GM06990 (cell line): ENCODE measurements around the gene CDCA3.
"Not testable (repeated sequence)": the region's sequence is repeated elsewhere in the genome, so short reads cannot be mapped to it uniquely, and the experiment has no call there.

ENCODE experiments used
- DNase-seq: peaks from one replicate; pipeline ENCODE4 v3.0.0-alpha.2; 2011; ENCODE audit not compliant: insufficient read length; ENCODE audit errors: extremely low read depth
- H3K27me3 ChIP-seq: replicated peaks from 2 replicates; pipeline ENCODE4 v1.6.0; 2011; ENCODE audit warnings: low read length; ENCODE audit not compliant: control insufficient read depth, insufficient read depth
- H3K36me3 ChIP-seq: 2 replicates; pipeline ENCODE4 v1.5.1; 2011; ENCODE audit warnings: low read length; ENCODE audit not compliant: control insufficient read depth, insufficient read depth
- H3K4me3 ChIP-seq: replicated peaks from 2 replicates; pipeline ENCODE4 v1.5.1; 2011; ENCODE audit warnings: low read depth, mild to moderate bottlenecking, control low read depth, low read length
- CTCF ChIP-seq: IDR thresholded peaks from 2 replicates; pipeline ENCODE4 v1.5.1; 2011; ENCODE audit warnings: low read length, control low read depth, mild to moderate bottlenecking, inconsistent platforms; ENCODE audit not compliant: insufficient read depth, poor library complexity, severe bottlenecking

The CDCA3 gene

GRCh38 chr12:6872073-6873048 is 21.3 kb upstream of the CDCA3 start:
- DNase-seq, result peak; percentile 84
- TF ChIP-seq CTCF, result peak; percentile 99
- Histone ChIP-seq H3K36me3 (peaks cover 17% of the 10 kb centered on the region), H3K4me3 (peak overlapping the region; percentile 83), H3K27me3 (no peaks in the 10 kb centered on the region)

- peak overlapping the region; percentile 83; the same call in 1 of the 2 replicates for H3K4me3 ChIP-seq
- H3K27me3 ChIP-seq, result no peaks in the 10 kb centered on the region
- H3K36me3 ChIP-seq, result peaks cover 16% of the 10 kb centered on the region
- DNase-seq, result no peak
- TF ChIP-seq CTCF, result no peak
These were observed 20.2 kb upstream of the CDCA3 start for GRCh38 chr12:6871052-6871957.

- not testable (repeated sequence) for DNase-seq, H3K27me3 ChIP-seq, H3K4me3 ChIP-seq
- peaks cover 22% of the 10 kb centered on the region for H3K36me3 ChIP-seq
These were observed 19.2 kb upstream of the CDCA3 start for GRCh38 chr12:6870304-6870703.

- Histone ChIP-seq H3K4me3 (peak overlapping the region; percentile 72), H3K36me3 (peaks cover 25% of the 10 kb centered on the region), H3K27me3 (no peaks in the 10 kb centered on the region)
- TF ChIP-seq CTCF, result peak; percentile 89
- peak; percentile 48 for DNase-seq
These were observed 18.2 kb upstream of the CDCA3 start for GRCh38 chr12:6869049-6870021.

GRCh38 chr12:6868211-6869048 is 17.3 kb upstream of the CDCA3 start:
- no peak for DNase-seq
- peak overlapping the region; percentile 72 for H3K4me3 ChIP-seq
- peaks cover 29% of the 10 kb centered on the region for H3K36me3 ChIP-seq
- TF ChIP-seq CTCF, result peak; percentile 17
- no peaks in the 10 kb centered on the region for H3K27me3 ChIP-seq
